KMS-11 (cell line): ENCODE data around the gene COX18.

ENCODE experiments used
- H2AFZ ChIP-seq: fragments of 200-600 bp; sonication (generic); 2 replicates; pipeline ENCODE4 v1.6.1; 2016; ENCODE audit warnings: antibody characterized with exemption, mixed run types, low read depth
- H3K27ac ChIP-seq: fragments of 200-600 bp; sonication (generic); 2 replicates; pipeline ENCODE4 v1.6.1; 2016; ENCODE audit warnings: mild to moderate bottlenecking, mixed run types
- H3K27me3 ChIP-seq: fragments of 200-600 bp; sonication (generic); 2 replicates; pipeline ENCODE4 v1.6.1; 2017; ENCODE audit warnings: mild to moderate bottlenecking, low read depth, mixed run types, moderate library complexity; ENCODE audit not compliant: insufficient read depth
- H3K36me3 ChIP-seq: fragments of 200-600 bp; sonication (generic); 2 replicates; pipeline ENCODE4 v1.6.1; 2017; ENCODE audit warnings: mild to moderate bottlenecking, mixed run types; ENCODE audit not compliant: insufficient read depth
- H3K4me1 ChIP-seq: fragments of 200-600 bp; sonication (generic); 2 replicates; pipeline ENCODE4 v1.6.1; 2016; ENCODE audit warnings: mild to moderate bottlenecking, low read depth, mixed run types; ENCODE audit not compliant: poor library complexity, severe bottlenecking
- H3K4me2 ChIP-seq: fragments of 200-600 bp; sonication (generic); 2 replicates; pipeline ENCODE4 v1.7.0; 2016; ENCODE audit warnings: mild to moderate bottlenecking, mixed run types
- H3K4me3 ChIP-seq: fragments of 200-600 bp; sonication (generic); IDR thresholded peaks from 2 replicates; pipeline ENCODE4 v1.6.1; 2017; ENCODE audit warnings: low read depth, low read length, mixed read lengths; ENCODE audit not compliant: insufficient read depth
- H3K79me2 ChIP-seq: fragments of 200-600 bp; sonication (generic); 2 replicates; pipeline ENCODE4 v1.6.1; 2016; ENCODE audit warnings: low read depth, mixed run types; ENCODE audit not compliant: insufficient read depth
- H3K9ac ChIP-seq: fragments of 200-600 bp; sonication (generic); 2 replicates; pipeline ENCODE4 v1.6.1; 2016; ENCODE audit warnings: mild to moderate bottlenecking, mixed run types
- H4K20me1 ChIP-seq: fragments of 200-600 bp; sonication (generic); 2 replicates; pipeline ENCODE4 v1.6.1; 2016; ENCODE audit warnings: mild to moderate bottlenecking, mixed run types; ENCODE audit not compliant: insufficient read depth
- TF ChIP-seq, protein P1 (sequence below): fragments of 200-600 bp; sonication (generic); conservative IDR thresholded peaks from 2 replicates; pipeline ENCODE4 v1.6.1; 2017; ENCODE audit warnings: low read depth, mild to moderate bottlenecking, antibody characterized with exemption, low read length, moderate library complexity, mixed read lengths

COX18 gene

DNA sequence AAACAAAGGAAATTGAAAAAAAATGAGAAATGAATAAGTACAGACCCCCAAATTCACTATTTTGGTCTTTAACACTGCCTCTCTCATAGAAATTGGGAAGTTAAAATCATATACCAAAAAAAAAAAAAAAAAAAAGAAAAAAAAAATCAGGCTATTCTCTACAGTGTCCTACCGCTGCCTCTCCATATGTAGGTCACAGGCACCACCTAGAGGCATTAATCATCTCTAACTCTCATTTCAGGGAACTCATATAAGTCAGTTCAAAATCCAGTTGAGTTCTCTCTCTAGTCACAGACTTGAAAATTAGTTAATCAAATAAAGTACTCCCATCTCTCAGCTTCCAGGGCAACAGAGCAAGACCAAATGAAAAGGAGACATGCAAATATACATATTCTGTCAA, 47.9 kb downstream of the COX18 start:
- no peak overlapping the region for H3K4me2 ChIP-seq
- no peak overlapping the region for H3K27ac ChIP-seq
- H3K9ac ChIP-seq, result no peak overlapping the region
- H3K4me3 ChIP-seq, result no peak overlapping the region
- no peaks in the 10 kb centered on the region; the same call in 1 of the 2 replicates for H4K20me1 ChIP-seq
- no peak overlapping the region for H2AFZ ChIP-seq
- no peaks in the 10 kb centered on the region for H3K79me2 ChIP-seq
- H3K27me3 ChIP-seq, result no peaks in the 10 kb centered on the region
- H3K4me1 ChIP-seq, result no peaks in the 10 kb centered on the region
- TF ChIP-seq, protein P1, sequence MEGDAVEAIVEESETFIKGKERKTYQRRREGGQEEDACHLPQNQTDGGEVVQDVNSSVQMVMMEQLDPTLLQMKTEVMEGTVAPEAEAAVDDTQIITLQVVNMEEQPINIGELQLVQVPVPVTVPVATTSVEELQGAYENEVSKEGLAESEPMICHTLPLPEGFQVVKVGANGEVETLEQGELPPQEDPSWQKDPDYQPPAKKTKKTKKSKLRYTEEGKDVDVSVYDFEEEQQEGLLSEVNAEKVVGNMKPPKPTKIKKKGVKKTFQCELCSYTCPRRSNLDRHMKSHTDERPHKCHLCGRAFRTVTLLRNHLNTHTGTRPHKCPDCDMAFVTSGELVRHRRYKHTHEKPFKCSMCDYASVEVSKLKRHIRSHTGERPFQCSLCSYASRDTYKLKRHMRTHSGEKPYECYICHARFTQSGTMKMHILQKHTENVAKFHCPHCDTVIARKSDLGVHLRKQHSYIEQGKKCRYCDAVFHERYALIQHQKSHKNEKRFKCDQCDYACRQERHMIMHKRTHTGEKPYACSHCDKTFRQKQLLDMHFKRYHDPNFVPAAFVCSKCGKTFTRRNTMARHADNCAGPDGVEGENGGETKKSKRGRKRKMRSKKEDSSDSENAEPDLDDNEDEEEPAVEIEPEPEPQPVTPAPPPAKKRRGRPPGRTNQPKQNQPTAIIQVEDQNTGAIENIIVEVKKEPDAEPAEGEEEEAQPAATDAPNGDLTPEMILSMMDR, result peak; percentile 36; the same call in 1 of the 2 replicates
- H3K36me3 ChIP-seq, result no peaks in the 10 kb centered on the region

DNA sequence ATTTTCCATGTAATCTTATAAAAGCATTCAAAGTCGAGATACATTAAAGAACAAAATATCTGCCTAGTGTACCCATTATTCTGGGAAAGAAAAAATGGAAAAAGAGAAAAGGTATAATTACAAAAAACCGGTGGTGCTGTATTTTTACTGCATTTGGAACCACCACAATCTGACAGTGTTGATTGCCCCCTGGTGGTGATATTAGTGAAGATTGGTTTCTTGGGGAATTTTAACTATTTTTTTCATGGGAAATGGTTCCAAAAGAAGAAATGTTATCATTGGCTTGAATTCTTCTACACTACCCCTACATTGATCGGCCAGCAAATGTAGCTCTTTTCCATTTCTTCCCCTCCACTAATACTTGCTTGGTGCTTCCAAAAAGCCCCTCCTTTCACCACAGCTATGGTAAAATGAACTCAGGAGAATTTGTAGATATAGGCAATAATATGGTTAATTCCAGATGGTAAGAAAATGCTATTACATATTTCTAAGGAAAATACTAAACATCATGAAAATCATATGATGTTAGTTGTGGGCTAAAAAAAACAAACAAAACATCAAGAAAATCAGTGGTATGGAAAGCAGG, 50.0 kb downstream of the COX18 start:
- H3K27ac ChIP-seq, result no peak overlapping the region
- no peak overlapping the region for H3K9ac ChIP-seq
- no peak overlapping the region for H2AFZ ChIP-seq
- H3K36me3 ChIP-seq, result no peaks in the 10 kb centered on the region
- H3K79me2 ChIP-seq, result no peaks in the 10 kb centered on the region
- H4K20me1 ChIP-seq, result no peaks in the 10 kb centered on the region; the same call in 1 of the 2 replicates
- no peak overlapping the region for H3K4me2 ChIP-seq
- TF ChIP-seq, protein P1, result peak; percentile 92
- no peak overlapping the region for H3K4me3 ChIP-seq
- H3K27me3 ChIP-seq, result no peaks in the 10 kb centered on the region
- no peaks in the 10 kb centered on the region for H3K4me1 ChIP-seq

DNA sequence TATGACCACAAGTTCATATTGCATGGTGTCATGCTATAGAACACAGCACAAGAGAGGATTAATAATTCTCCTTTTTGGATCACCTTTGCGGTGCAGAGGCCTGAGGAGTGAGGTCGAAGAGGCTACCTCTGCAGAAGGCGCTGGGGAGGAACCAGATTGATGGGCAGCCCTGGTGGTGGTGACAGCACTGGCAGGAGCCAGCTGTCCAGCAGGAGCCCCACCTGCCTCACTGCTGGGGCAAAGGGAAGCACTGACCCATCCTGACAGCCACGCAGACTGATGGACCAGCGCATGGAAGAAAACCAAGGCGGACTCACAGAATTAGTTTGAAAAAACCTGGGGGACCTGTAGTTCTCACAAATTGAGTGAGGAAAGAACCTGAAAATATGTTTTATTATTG, 50.9 kb downstream of the COX18 start:
- Histone ChIP-seq H3K4me1 (no peaks in the 10 kb centered on the region), H3K9ac (no peak overlapping the region), H3K27me3 (no peaks in the 10 kb centered on the region), H3K4me3 (no peak overlapping the region), H3K36me3 (no peaks in the 10 kb centered on the region), H4K20me1 (no peaks in the 10 kb centered on the region; the same call in 1 of the 2 replicates), H3K4me2 (no peak overlapping the region), H3K79me2 (no peaks in the 10 kb centered on the region), H2AFZ (no peak overlapping the region), H3K27ac (no peak overlapping the region)
- TF ChIP-seq, protein P1, result no peak

- TF ChIP-seq, protein P1, result no peak
- no peaks in the 10 kb centered on the region for H3K27me3 ChIP-seq
- H3K27ac ChIP-seq, result no peak overlapping the region
- no peak overlapping the region for H3K4me3 ChIP-seq
- H2AFZ ChIP-seq, result no peak overlapping the region
- no peak overlapping the region for H3K9ac ChIP-seq
- no peaks in the 10 kb centered on the region; the same call in 1 of the 2 replicates for H4K20me1 ChIP-seq
- H3K4me2 ChIP-seq, result no peak overlapping the region
- H3K79me2 ChIP-seq, result no peaks in the 10 kb centered on the region
- H3K4me1 ChIP-seq, result no peaks in the 10 kb centered on the region
- H3K36me3 ChIP-seq, result no peaks in the 10 kb centered on the region
These were observed 56.2 kb downstream of the COX18 start for GRCh38 chr4:73013310-73013709.
